22Rv1 (cell line): ENCODE data around the gene RAB26.
"Not testable (repeated sequence)": the region's sequence is repeated elsewhere in the genome, so short reads cannot be mapped to it uniquely, and the experiment has no call there.

ENCODE experiments used
- CTCF ChIP-seq: fragments of 450-650 bp; IDR thresholded peaks from 2 replicates; pipeline ENCODE4 v1.5.1; 2017; ENCODE audit warnings: mild to moderate bottlenecking
- ZFX ChIP-seq: fragments of 450-650 bp; IDR thresholded peaks from 2 replicates; pipeline ENCODE4 v1.6.1; 2017; ENCODE audit warnings: antibody characterized with exemption, borderline replicate concordance

GRCh38 chr16:2121325-2121724, 27.1 kb upstream of the RAB26 start:
- not testable (repeated sequence) for TF ChIP-seq CTCF, ZFX
